Aorta (tissue), 5 donors: ENCODE results near the gene KCNJ12. TPM values are rescaled to one million over a fixed set of nuclear protein-coding genes. Genes with fewer than 3 reads are reported as not detected.

Experiments
- ATAC-seq: fragments of 200-7000 bp; cut with Tn5 transposase; one replicate; pipeline ENCODE4 v1.9.1; 2022; ENCODE audit warnings: moderate library complexity; ENCODE audit not compliant: low FRiP score
- DNase-seq, 2 donors: peaks; one replicate each; pipeline ENCODE4 v3.0.0-alpha.2; 2020
- H3K27ac ChIP-seq, 2 donors: one replicate each; pipeline ENCODE4 v1.5.1; 2013; ENCODE audit warnings: low read length in 2 of 2, mild to moderate bottlenecking in 2 of 2, moderate library complexity in 2 of 2, control low read depth in 1 of 2, inconsistent platforms in 1 of 2, low read depth in 1 of 2
- H3K27me3 ChIP-seq, 2 donors: one replicate each; pipeline ENCODE4 v1.6.1; 2013; ENCODE audit warnings: control low read depth in 1 of 2, low read length in 1 of 2, mild to moderate bottlenecking in 1 of 2, moderate library complexity in 1 of 2; ENCODE audit not compliant: insufficient read depth in 2 of 2, control insufficient read depth in 1 of 2
- H3K36me3 ChIP-seq, 2 donors: one replicate each; pipeline ENCODE4 v1.6.1; 2013; ENCODE audit warnings: control low read depth in 1 of 2, low read length in 1 of 2, mild to moderate bottlenecking in 1 of 2; ENCODE audit not compliant: insufficient read depth in 2 of 2, control insufficient read depth in 1 of 2
- H3K4me1 ChIP-seq, 2 donors: one replicate each; pipeline ENCODE4 v1.6.1; 2013; ENCODE audit warnings: low read length in 2 of 2, control low read depth in 1 of 2, mild to moderate bottlenecking in 1 of 2, moderate library complexity in 1 of 2; ENCODE audit not compliant: insufficient read depth in 2 of 2, control insufficient read depth in 1 of 2
- H3K4me3 ChIP-seq, 2 donors: one replicate each; pipeline ENCODE4 v1.5.1; 2013; ENCODE audit warnings: low read length in 2 of 2, control low read depth in 1 of 2, mild to moderate bottlenecking in 1 of 2
- H3K9me3 ChIP-seq: one replicate; pipeline ENCODE4 v1.6.1; 2013; ENCODE audit warnings: mild to moderate bottlenecking, low read length; ENCODE audit not compliant: control insufficient read depth
- WGBS, 2 donors: extraction: QIAGEN DNeasy Blood & Tissue Kit; methylation state at CpG; one replicate each; pipeline ENCODE4 v1.1.7; 2013; 5-methylcytosine and 5-hydroxymethylcytosine counted together
- intact Hi-C, 2 donors: fragments of 100-400 bp; cut with DNase I; formaldehyde crosslinking; loops; one replicate each; pipeline versions ENCODE4 v1.14.2 to v1.15.0; 2022
- polyA plus RNA-seq, 2 donors: library from polyadenylated mRNA; stranded (reverse); fragments of 200-250 nt; gene quantifications; one replicate each; pipeline ENCODE4 v1.2.3, GENCODE V29; 2013
- total RNA-seq, 2 donors: library from RNA; stranded (reverse); fragmentation: NEBNext Ultra II Directional; extraction: Animal tissue kit (Norgen Biotek cat#: 25700); gene quantifications; one replicate each; pipeline ENCODE4 v1.2.1, GENCODE V29; 2021
- donor health status: healthy with polysubstance abuse.
- donor health status: Bipolar disorder and iron deficiency.
- donor health status: DM: no; HTN: no; CAD: no.
- donor health status: DM: no; HTN: no; CAD: no.
- donor health status: DM: yes; HTN: yes; CAD: no.

The KCNJ12 gene
- total and polyA plus RNA-seq, 4 donors = 0.13 to 4.0 (median 2.9) TPM; not detected in 1

GRCh38 chr17:21377705-21378396 is 1.7 kb downstream of the KCNJ12 start:
- intact Hi-C loops = loop anchor here in 1 of 2 donors (5.0 kb wide), 1 partner anchor 101 kb away; no protein-coding TSS in a partner anchor
- DNase-seq (no peak), ATAC-seq (no peak)
- Histone ChIP-seq H3K4me3 (no peak overlapping the region), H3K4me1 (no peaks in the 10 kb centered on the region), H3K9me3 (no peaks in the 10 kb centered on the region), H3K27ac (no peak overlapping the region), H3K36me3 (no peaks in the 10 kb centered on the region), H3K27me3 (no peaks in the 10 kb centered on the region)
- WGBS, 2 donors = 40 to 42% methylated on average over 42 to 43 of the region's 43 CpGs

GRCh38 chr17:21378553-21378952 is 2.4 kb downstream of the KCNJ12 start:
- intact Hi-C loops = loop anchor here in 1 of 2 donors (5.0 kb wide), 1 partner anchor 101 kb away; no protein-coding TSS in a partner anchor
- DNase-seq (no peak), ATAC-seq (no peak)
- no peak overlapping the region for H3K4me3 ChIP-seq
- no peaks in the 10 kb centered on the region for H3K9me3 ChIP-seq
- H3K4me1 ChIP-seq = no peaks in the 10 kb centered on the region
- no peaks in the 10 kb centered on the region for H3K27me3 ChIP-seq
- no peak overlapping the region for H3K27ac ChIP-seq
- no peaks in the 10 kb centered on the region for H3K36me3 ChIP-seq
- 86% methylated on average over 5 of the region's 5 CpGs for WGBS, 2 donors

GRCh38 chr17:21379080-21379711 is 3.0 kb downstream of the KCNJ12 start:
- no peaks in the 10 kb centered on the region for H3K9me3 ChIP-seq
- no peaks in the 10 kb centered on the region for H3K27me3 ChIP-seq
- H3K27ac ChIP-seq = no peak overlapping the region
- DNase-seq (no peak), ATAC-seq (no peak)
- intact Hi-C loops = loop anchor here in 1 of 2 donors (5.0 kb wide), 1 partner anchor 102 kb away; no protein-coding TSS in a partner anchor
- no peaks in the 10 kb centered on the region for H3K36me3 ChIP-seq
- no peaks in the 10 kb centered on the region for H3K4me1 ChIP-seq
- 77 to 84% methylated on average over 17 of the region's 17 CpGs for WGBS, 2 donors
- H3K4me3 ChIP-seq = no peak overlapping the region

- no peak overlapping the region for H3K27ac ChIP-seq
- intact Hi-C loops = no loop called here
- H3K4me1 ChIP-seq = no peaks in the 10 kb centered on the region
- no peaks in the 10 kb centered on the region for H3K9me3 ChIP-seq
- H3K27me3 ChIP-seq = no peaks in the 10 kb centered on the region
- H3K4me3 ChIP-seq = no peak overlapping the region
- no peaks in the 10 kb centered on the region for H3K36me3 ChIP-seq
- ATAC-seq (no peak), DNase-seq (no peak)
- 94 to 96% methylated on average over 3 of the region's 3 CpGs for WGBS, 2 donors
Measured at GRCh38 chr17:21380659-21381058, 4.5 kb downstream of the KCNJ12 start.

- ATAC-seq (no peak), DNase-seq (no peak)
- H3K4me1 ChIP-seq = no peaks in the 10 kb centered on the region
- no peaks in the 10 kb centered on the region for H3K36me3 ChIP-seq
- no peak overlapping the region for H3K27ac ChIP-seq
- no peaks in the 10 kb centered on the region for H3K9me3 ChIP-seq
- intact Hi-C loops = no loop called here
- H3K4me3 ChIP-seq = no peak overlapping the region
- no peaks in the 10 kb centered on the region for H3K27me3 ChIP-seq
- WGBS, 2 donors = 96 to 99% methylated on average over 6 of the region's 6 CpGs
Measured at GRCh38 chr17:21381076-21381706, 5.0 kb downstream of the KCNJ12 start.

- ATAC-seq (no peak), DNase-seq (no peak)
- 43 to 48% methylated on average over 24 to 29 of the region's 29 CpGs for WGBS, 2 donors
- intact Hi-C loops = no loop called here
- H3K4me3 ChIP-seq = no peak overlapping the region
- H3K27me3 ChIP-seq = no peaks in the 10 kb centered on the region
- H3K9me3 ChIP-seq = no peaks in the 10 kb centered on the region
- H3K4me1 ChIP-seq = no peaks in the 10 kb centered on the region
- H3K36me3 ChIP-seq = no peaks in the 10 kb centered on the region
- H3K27ac ChIP-seq = no peak overlapping the region
Measured at GRCh38 chr17:21382560-21383495, 6.7 kb downstream of the KCNJ12 start.

- 79 to 94% methylated on average over 10 of the region's 10 CpGs for WGBS, 2 donors
- intact Hi-C loops = no loop called here
- H3K4me3 ChIP-seq = no peak overlapping the region
- DNase-seq (no peak), ATAC-seq (no peak)
- H3K27me3 ChIP-seq = no peaks in the 10 kb centered on the region
- H3K36me3 ChIP-seq = no peaks in the 10 kb centered on the region
- H3K4me1 ChIP-seq = no peaks in the 10 kb centered on the region
- no peaks in the 10 kb centered on the region for H3K9me3 ChIP-seq
- no peak overlapping the region for H3K27ac ChIP-seq
Measured at GRCh38 chr17:21385281-21385845, 9.2 kb downstream of the KCNJ12 start.

GRCh38 chr17:21387616-21388015 is 11.5 kb downstream of the KCNJ12 start:
- H3K27me3 ChIP-seq = no peaks in the 10 kb centered on the region
- H3K9me3 ChIP-seq = no peaks in the 10 kb centered on the region
- H3K4me1 ChIP-seq = no peaks in the 10 kb centered on the region
- no peak overlapping the region for H3K27ac ChIP-seq
- ATAC-seq (no peak), DNase-seq (no peak)
- no peak overlapping the region for H3K4me3 ChIP-seq
- intact Hi-C loops = no loop called here
- 75 to 77% methylated on average over 5 of the region's 5 CpGs for WGBS, 2 donors
- H3K36me3 ChIP-seq = no peaks in the 10 kb centered on the region
